GM18511 (cell line): ENCODE measurements around the gene RNF182.
"Not testable (repeated sequence)": the region's sequence is repeated elsewhere in the genome, so short reads cannot be mapped to it uniquely, and the experiment has no call there.

Experiments used
- ATAC-seq: cut with Tn5 transposase; IDR thresholded peaks from one replicate; pipeline ENCODE4 v1.9.1; 2021; ENCODE audit warnings: mild to moderate bottlenecking, moderate library complexity; ENCODE audit not compliant: unreplicated experiment

The RNF182 gene

GRCh38 chr6:13916230-13916944 is 8.4 kb upstream of the RNF182 start:
- ATAC-seq = no peak

DNA sequence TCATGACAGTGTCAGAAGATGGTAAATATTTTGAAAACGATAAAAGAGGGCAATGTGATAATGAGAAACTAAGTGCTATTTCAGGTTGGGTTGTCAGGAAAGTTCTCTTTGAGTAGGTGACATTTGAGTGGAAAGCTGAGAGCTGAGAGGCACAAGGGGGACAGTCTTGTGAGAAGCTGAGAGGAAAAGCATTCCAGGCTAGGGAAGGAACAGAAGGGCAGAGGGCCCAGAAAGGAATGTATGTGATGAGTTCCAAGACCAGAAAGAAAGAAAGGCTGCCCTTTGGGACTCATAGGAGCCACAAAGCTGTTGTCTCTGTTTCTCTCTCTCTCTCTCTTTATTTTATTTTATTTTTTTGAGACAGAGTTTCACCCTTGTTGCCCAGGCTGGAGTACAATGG is 7.6 kb upstream of the RNF182 start:
- ATAC-seq = no peak

DNA sequence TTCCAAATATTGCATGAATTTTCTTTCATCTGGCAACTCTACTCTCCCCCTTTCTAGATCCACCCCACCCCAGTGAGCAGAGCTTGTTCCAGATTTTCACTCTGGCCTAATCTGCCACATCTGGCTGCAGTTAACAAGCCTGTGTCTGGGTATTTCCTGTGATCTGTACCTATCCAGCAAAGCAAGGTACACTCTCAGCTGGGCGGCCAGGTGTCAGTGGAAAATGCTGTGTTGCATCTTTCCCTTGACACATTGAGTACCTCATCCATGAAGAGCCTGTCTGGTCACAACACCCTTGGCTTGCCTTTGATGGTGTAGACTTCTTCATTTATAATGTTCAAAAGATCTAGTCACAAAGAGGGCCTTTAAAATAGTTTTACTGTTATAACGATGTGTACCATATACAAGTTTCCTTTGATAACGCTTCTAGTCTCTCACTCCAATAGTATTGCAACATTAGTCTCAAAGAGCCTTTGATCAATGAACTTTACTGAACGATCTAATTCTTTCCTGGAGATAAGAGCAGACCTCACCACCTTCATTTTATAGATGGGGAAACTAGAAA is 6.0 kb upstream of the RNF182 start:
- no peak for ATAC-seq

DNA sequence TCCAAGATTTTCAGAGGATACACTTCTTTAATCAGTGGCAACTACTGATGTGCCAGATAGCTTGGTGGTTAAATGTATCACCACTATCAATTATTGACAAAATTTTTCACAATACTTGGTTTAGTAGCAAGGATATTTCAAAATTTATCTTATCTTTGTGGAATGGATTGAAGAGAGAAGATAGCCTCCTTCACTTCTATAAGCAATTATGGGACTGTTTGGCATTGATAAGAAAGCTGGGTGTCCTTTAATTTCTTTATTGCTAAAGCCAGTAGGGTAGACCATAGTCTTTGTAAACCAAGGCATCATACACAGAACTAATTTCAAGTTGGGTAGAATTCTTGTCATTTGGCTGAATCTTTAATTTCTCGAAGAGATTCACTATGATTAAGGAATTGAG is 4.9 kb upstream of the RNF182 start:
- no peak for ATAC-seq

GRCh38 chr6:13920552-13920951 is 4.2 kb upstream of the RNF182 start:
- no peak for ATAC-seq

GRCh38 chr6:13922750-13923149 is 2.0 kb upstream of the RNF182 start:
- no peak for ATAC-seq

GRCh38 chr6:13923527-13924145 is 1.1 kb upstream of the RNF182 start:
- ATAC-seq = no peak

DNA sequence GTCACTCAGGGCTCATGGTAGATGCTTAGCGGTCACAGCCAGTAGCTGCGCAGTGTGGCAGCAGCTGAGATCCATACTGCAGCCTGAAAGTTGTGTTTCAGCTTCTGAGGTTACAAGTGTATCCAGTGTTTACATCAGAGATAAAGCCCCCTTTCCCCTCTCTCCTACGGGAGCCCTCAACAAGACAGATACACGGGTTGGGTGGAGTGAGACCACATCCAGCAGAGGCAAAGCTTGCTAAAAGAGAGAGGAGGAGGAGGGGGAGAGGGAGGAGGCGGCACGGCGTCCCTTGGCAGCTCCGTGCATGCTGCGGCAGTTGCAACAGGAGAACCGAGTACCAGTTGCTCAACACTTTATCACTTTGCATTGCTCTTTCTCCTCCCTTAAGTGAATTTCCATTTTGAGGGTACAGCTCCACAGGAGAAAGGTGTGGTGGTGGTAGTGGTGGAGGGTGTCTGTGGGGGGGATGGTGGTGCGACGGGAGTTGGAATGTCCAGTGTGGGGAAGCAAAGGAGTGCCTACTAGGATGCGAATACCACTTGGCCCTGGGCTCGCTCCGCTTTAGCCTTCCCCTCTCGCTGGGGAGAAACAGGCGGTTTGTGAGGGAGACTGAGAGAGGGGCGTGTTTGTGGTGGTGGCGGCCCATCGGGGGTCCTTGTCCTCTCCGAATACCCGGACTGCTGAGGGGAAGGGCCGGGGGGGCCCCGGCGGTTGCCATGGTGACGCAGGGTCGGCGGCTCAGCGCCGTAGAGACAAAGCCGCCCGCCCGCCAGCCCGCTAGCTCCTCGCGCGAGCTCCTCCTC is 405 bp upstream of the RNF182 start:
- peak; percentile 16 for ATAC-seq

- no peak for ATAC-seq
Measured at GRCh38 chr6:13926378-13926777, 1.6 kb downstream of the RNF182 start.

DNA sequence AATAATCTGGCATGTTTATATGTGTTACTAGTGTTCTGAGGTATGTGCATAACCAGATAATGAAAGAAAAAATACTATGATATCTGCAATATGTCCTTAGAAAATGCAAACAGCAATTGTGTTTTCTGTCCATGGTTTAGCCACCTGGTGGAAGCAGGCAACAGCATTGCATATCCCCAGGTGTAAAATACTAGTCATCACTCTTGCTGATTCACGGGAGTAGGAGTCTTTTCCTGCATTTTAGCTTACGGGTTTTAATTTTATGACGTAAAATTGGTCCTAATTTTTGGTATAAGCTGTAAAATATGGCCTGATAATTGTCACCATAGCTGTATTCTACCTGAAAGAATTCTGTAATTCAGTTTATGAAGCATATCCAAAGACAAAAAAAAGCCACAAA is 2.5 kb downstream of the RNF182 start:
- no peak for ATAC-seq

- ATAC-seq = no peak
Measured at GRCh38 chr6:13929196-13929595, 4.4 kb downstream of the RNF182 start.

GRCh38 chr6:13931797-13932402 is 7.1 kb downstream of the RNF182 start:
- ATAC-seq = no peak

DNA sequence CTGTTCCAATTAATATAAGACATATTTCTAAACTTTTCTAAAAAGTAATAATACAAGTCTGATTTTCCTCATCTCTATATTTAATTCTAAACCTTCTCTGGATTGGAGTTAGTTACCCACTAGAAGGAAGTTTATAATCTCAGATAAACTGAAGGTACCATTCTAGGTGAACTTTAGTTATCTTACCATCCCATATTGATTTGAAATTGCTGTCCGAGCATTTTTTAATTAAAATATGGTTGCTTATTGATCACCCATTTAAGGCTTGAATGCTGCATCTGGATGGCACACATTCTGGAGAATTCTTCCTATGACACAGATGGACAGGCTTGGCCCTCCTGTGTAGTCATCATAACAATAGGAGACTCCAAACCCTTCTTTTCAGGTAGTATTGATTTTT is 8.0 kb downstream of the RNF182 start:
- ATAC-seq = no peak

- ATAC-seq = no peak
Measured at GRCh38 chr6:13934721-13935120, 10.0 kb downstream of the RNF182 start.

GRCh38 chr6:13935190-13935880 is 10.6 kb downstream of the RNF182 start:
- no peak for ATAC-seq

GRCh38 chr6:13935881-13936261 is 11.1 kb downstream of the RNF182 start:
- not testable (repeated sequence) for ATAC-seq

DNA sequence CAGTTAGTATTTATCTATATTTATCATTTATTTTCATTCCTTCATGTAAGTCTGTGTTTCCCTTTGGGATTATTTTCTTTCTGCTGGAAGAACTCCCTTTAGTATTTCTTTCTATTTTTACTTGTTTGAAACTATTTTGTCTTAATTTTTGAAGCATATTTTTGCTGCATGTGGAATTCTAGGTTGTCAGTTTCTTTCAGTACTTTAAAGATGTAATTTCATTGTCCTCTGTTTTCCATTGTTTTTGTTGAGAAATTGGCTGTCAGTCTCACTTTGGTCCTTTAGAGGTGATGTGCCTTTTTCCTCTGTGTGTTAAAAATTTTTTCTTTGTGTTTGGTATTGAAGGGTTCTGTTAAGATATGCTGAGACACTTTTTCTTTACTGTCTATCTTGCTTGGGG is 17.1 kb downstream of the RNF182 start:
- no peak for ATAC-seq

GRCh38 chr6:13943943-13944342 is 19.2 kb downstream of the RNF182 start:
- no peak for ATAC-seq

DNA sequence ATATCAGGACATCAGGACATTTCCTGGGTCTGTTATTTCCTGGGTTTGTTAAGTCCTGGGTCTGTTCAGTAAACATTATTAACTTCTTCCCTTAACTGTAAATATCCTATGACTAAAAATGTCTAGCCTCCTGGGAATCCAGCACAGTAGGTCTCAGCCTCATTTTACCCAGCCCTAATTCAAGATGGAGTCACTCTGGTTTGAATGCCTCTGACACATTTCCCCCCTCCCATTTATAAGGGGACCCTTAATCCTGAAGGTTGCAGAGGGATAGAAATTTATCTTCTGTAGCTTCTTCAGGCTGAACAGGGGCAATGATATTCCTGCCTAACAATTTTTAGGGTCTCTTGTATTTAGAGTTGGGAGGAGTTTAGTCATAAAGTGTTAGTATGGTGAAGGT is 21.8 kb downstream of the RNF182 start:
- no peak for ATAC-seq

DNA sequence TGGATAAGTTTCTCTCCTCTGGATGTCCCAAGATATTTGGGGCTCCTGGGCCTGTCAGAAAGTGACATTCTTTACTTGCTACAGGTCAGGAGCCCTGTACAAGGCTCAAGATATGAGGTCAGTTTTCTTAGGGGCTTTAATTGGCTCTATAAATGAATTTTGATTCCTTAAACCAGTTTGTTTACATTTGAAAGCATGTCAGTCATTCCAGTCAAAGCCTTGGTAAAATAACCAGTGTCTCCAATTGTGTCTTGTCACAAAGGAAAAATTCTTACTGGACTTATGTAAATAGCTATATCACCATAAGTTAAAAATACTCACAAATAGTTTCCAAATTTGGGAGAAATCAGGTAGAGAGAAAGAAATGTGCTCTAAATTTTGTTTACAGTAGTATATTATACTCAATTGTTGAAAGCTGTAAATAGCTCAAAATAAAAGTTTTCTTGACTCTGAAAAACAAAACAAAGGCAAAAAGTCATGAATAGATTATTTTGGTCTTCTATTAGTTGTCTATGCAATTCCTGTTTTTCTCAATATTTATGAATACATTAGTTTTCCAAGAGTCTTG is 22.9 kb downstream of the RNF182 start:
- no peak for ATAC-seq
